Skeletal muscle tissue (tissue), 4 donors: Measurements from ENCODE around the gene HERC6. TPM values are rescaled to one million over a fixed set of nuclear protein-coding genes. Genes with fewer than 3 reads are reported as not detected.

Experiments
- H3K27ac ChIP-seq: one replicate; pipeline ENCODE4 v1.7.0; 2013; ENCODE audit warnings: mild to moderate bottlenecking, low read depth, low read length, inconsistent platforms
- H3K27me3 ChIP-seq, 3 donors: one replicate each; pipeline ENCODE4 v1.7.0; 2013; ENCODE audit warnings: low read length in 3 of 3; ENCODE audit not compliant: control insufficient read depth in 3 of 3, insufficient read depth in 3 of 3
- H3K36me3 ChIP-seq, 3 donors: one replicate each; pipeline ENCODE4 v1.7.0; 2013; ENCODE audit warnings: low read length in 3 of 3; ENCODE audit not compliant: control insufficient read depth in 3 of 3, insufficient read depth in 3 of 3
- H3K4me1 ChIP-seq, 3 donors: one replicate each; pipeline ENCODE4 v1.7.0; 2013; ENCODE audit warnings: low read length in 3 of 3, mild to moderate bottlenecking in 3 of 3; ENCODE audit not compliant: control insufficient read depth in 3 of 3, insufficient read depth in 3 of 3
- H3K4me3 ChIP-seq, 3 donors: one replicate each; pipeline ENCODE4 v1.7.0; 2013; ENCODE audit warnings: low read length in 3 of 3
- H3K9ac ChIP-seq, 3 donors: one replicate each; pipeline ENCODE4 v1.7.0; 2013; ENCODE audit warnings: low read length in 3 of 3, mild to moderate bottlenecking in 3 of 3, moderate library complexity in 2 of 3, low read depth in 1 of 3
- H3K9me3 ChIP-seq, 3 donors: one replicate each; pipeline ENCODE4 v1.7.0; 2013; ENCODE audit warnings: low read length in 3 of 3; ENCODE audit not compliant: control insufficient read depth in 3 of 3
- total RNA-seq: library from RNA; depleted of rRNA; stranded (reverse); fragments of >200 nt; gene quantifications from one replicate; pipeline ENCODE4 v1.2.3, GENCODE V29; 2014
- donor health status: Osteomylitis.

HERC6 gene
- total RNA-seq, 1 donor from 2014 or later = 2.6 TPM

DNA sequence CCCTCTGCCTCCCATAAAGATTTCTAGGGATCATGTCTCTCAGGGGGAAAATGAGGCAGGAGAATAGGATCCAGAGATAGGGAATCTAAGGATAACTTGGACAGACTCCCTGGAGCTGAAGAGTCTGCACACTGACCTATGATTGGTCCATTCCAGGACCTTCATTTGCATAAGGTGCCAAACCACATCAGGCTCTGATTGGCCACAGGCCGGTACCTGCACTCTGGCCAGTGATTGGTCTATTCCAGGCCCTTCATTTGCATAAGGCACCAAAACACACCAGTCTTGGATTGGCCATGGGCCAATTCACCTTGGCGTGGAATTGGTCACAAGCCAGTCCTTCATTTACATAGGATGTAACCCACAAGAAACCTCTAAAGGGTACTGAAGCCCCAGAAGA lies 74.3 kb downstream of the HERC6 start:
- H3K27ac ChIP-seq = no peak overlapping the region
- H3K27me3 ChIP-seq = no peaks in the 10 kb centered on the region
- H3K9me3 ChIP-seq = no peaks in the 10 kb centered on the region
- no peak overlapping the region for H3K9ac ChIP-seq
- peaks cover 0 to 5% (median 5%) of the 10 kb centered on the region in 3 donors for H3K4me1 ChIP-seq
- no peaks in the 10 kb centered on the region for H3K36me3 ChIP-seq
- no peak overlapping the region for H3K4me3 ChIP-seq

DNA sequence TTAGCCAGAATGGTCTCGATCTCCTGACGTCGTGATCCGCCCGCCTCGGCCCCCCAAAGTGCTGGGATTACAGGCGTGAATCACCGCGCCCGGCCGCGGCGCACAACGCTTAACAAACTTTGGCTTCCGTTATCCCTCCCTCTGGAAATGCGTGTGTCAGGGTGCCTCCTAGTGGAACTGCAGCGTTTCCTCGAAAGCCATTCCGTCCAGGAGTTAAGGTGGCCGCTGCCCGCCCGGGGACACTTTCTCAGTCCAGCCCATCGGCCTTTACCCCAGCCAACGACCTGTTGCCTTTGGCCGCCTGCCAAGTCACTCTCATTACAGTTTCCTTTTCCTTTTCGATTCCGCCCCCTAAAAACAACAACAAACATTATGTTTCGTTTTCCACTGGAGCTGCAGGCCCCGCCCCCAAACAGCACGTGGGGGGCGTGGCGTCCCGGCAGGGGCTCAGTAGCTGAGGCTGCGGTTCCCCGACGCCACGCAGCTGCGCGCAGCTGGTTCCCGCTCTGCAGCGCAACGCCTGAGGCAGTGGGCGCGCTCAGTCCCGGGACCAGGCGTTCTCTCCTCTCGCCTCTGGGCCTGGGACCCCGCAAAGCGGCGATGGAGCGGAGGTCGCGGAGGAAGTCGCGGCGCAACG lies 78.1 kb downstream of the HERC6 start, which contains the start of gene HERC5:
TSS of gene HERC5 (plus strand) at position 450 of the 637 bp plus-strand sequence. CDS start at position 601, 151 bp downstream.
- H3K9ac ChIP-seq = peak within 1 kb of the TSS; percentile 57 to 79 (median 78)

DNA sequence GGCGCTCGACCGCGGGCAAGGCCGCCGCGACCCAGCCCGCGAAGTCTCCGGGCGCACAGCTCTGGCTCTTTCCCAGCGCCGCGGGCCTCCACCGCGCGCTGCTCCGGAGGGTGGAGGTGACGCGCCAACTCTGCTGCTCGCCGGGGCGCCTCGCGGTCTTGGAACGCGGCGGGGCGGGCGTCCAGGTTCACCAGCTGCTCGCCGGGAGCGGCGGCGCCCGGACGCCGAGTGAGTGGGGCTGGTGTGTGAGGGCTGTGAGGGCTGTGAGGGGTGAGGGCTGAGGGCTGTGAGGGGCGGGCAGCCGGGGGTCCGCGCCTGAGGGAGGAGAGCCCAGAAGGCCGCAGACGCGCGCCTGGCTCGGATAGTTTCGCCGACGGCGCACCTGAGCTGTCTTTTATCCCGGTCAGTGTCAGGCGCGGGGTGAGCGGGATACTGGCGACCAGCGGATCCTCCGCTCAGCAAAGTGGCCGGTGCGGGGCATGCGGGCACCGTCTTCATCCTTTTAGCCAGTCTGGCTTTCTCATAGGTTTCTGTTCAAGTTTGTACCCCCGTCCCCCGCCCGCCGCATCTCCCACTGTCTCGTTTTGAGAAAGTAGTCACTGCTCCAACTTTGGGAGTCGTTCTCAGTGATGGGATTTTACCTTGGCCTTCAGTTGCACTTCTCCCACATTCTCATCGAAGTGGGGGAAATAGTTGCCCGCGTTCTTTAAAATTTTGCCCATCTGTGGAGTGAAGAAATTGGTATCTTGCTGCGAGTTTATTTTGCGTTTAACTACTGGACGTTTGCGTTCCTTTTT lies 78.9 kb downstream of the HERC6 start:
- peak overlapping the region; percentile 57 to 79 (median 78) for H3K9ac ChIP-seq
- peak overlapping the region; percentile 62 for H3K27ac ChIP-seq
- H3K4me1 ChIP-seq = peaks cover 0 to 5% (median 5%) of the 10 kb centered on the region in 3 donors
- no peaks in the 10 kb centered on the region for H3K27me3 ChIP-seq
- no peaks in the 10 kb centered on the region for H3K9me3 ChIP-seq
- peak overlapping the region; percentile 78 to 87 (median 86) for H3K4me3 ChIP-seq
- H3K36me3 ChIP-seq = no peaks in the 10 kb centered on the region

More for the DNA sequence above, 78.1 kb downstream of the HERC6 start, which contains the start of gene HERC5:
- Histone ChIP-seq H3K36me3 (no peaks in the 10 kb centered on the region), H3K4me1 (peaks cover 0 to 5% (median 5%) of the 10 kb centered on the region in 3 donors), H3K27me3 (no peaks in the 10 kb centered on the region), H3K4me3 (peak within 1 kb of the TSS; percentile 78 to 87 (median 86)), H3K9me3 (no peaks in the 10 kb centered on the region), H3K27ac (peak within 1 kb of the TSS; percentile 62)

DNA sequence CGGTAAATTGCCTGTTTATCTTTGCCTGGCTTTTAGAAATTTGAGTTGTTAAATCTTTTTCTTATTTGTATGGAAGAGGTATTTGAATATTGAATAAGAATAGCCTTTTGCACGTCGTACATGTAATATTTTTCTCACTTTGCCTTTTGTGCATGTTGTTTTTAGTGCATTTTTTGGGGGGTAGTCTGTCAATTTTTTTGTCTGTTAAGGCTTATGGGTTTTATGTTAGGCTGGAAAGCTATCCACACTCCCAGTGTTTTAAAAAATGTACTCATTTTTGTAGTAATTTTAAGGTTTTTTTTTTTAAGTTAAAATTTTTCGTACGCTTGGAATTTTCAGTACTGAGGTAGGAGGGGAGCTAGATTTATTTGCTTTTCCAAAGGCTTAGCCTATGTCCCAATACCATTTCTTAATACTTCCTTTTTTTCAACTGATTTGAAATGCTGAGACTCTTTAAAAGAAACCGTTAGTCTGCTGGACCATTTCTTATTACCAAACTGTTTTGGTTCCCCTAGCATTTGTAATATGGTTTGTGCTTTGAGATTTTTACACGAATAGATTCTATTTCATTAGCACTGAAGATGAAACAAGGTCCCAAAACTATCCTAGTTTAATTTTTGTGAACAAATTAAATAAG lies 79.6 kb downstream of the HERC6 start:
- Histone ChIP-seq H3K36me3 (peaks cover 0 to 2% (median 2%) of the 10 kb centered on the region in 3 donors), H3K4me3 (peak overlapping the region; percentile 30 to 87 (median 86)), H3K27ac (no peak overlapping the region), H3K27me3 (no peaks in the 10 kb centered on the region), H3K4me1 (peaks cover 0 to 5% (median 5%) of the 10 kb centered on the region in 3 donors), H3K9me3 (no peaks in the 10 kb centered on the region), H3K9ac (no peak overlapping the region)

DNA sequence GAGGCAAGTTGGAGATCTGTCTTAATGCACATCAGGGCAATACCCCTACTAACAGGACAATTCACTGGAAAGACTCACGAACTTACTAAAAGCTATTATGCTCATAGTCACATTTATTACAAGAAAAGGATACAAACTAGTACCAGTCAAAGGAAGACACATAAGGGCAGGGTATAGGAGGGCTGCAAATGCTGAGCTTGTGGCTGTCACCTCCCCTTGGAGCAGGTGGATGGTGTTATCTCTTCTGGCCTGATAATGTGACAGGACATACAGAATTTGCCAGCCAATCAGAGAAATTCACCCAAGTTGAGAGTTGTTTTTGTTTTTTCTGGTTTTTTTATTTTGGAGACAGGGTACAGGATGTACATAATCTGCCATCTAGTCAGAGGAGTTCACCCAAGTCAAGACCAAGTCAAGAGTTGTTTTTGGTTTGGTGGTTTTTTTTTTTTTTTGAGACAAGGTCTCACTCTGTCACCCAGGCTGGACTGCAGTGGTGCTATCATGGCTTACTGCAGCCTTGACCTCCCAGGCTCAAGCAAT lies 87.1 kb downstream of the HERC6 start:
- no peaks in the 10 kb centered on the region for H3K4me1 ChIP-seq
- H3K9me3 ChIP-seq = no peaks in the 10 kb centered on the region
- no peak overlapping the region for H3K9ac ChIP-seq
- no peaks in the 10 kb centered on the region for H3K27me3 ChIP-seq
- H3K27ac ChIP-seq = no peak overlapping the region
- no peak overlapping the region for H3K4me3 ChIP-seq
- peaks cover 2 to 26% (median 4%) of the 10 kb centered on the region in 3 donors for H3K36me3 ChIP-seq

DNA sequence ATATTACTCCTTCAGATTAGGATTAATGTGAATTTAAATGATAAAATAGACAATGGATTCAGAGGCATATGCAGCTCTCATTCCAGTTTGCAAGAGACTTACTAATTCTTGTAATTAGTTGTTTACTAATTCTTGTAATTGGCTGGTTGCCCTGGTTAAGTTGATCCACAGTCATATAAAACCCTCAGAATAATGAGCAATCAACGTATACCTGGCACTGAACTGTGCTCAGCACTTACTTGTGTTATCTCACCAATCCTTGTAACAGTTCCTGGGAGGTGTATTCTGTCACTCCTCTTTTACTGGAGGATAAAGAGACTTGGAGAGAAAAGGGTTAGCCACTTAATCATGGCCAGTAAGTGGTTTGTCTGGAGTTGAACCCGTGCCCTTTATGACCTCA lies 88.7 kb downstream of the HERC6 start:
- Histone ChIP-seq H3K27ac (no peak overlapping the region), H3K9ac (no peak overlapping the region), H3K36me3 (peaks cover 2 to 26% (median 4%) of the 10 kb centered on the region in 3 donors), H3K27me3 (no peaks in the 10 kb centered on the region), H3K9me3 (no peaks in the 10 kb centered on the region), H3K4me3 (no peak overlapping the region), H3K4me1 (no peaks in the 10 kb centered on the region)

DNA sequence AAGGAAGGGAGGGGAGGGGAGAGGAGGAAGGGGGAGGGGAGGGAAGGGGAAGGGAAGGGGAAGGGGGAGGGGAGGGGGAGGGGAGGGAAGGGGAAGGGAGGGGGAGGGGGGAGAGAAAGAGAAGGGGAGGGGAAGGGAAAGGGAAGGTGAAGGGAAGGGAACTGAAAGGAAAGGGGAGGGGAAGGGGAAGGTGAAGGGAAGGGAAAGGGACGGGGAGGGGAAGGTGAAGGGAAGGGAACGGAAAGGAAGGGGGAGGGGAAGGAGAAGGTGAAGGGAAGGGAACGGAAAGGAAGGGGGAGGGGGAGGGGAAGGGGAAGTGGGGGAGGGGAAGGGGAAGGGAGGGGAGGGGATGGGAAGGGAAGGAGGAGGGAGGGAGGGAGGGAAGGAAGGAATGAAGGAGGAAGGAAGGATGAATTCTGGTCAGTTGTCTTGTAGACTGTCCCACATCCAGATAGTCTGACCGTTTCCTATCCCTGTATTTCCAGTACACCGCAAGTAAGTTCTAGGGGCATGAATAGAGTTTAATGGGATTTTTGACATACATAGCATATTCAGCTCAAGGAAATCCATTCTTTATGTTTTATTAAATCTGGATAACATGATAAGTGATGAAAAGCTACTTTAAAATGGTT lies 98.7 kb downstream of the HERC6 start:
- Histone ChIP-seq H3K36me3 (no peaks in the 10 kb centered on the region), H3K4me1 (no peaks in the 10 kb centered on the region), H3K4me3 (no peak overlapping the region), H3K9ac (no peak overlapping the region), H3K27ac (no peak overlapping the region), H3K9me3 (no peaks in the 10 kb centered on the region), H3K27me3 (no peaks in the 10 kb centered on the region)

DNA sequence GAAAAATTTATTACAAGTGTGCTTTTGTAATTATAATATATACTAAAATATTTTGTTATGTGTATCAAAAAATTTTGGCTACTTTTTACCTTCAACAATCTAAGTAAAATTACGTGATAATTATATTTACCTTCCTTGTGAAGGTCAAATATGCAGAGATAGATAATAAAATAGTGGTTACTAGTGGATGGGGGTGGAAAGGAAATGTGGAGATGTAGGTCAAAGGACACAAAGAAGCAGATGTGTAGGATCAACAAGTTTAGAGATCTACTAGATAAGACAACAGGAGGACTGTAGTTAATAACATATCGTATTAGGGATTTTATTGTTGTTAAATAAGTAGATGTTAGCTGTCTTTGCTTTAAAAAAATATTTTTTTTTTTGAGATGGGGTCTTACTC lies 99.6 kb downstream of the HERC6 start:
- Histone ChIP-seq H3K9ac (no peak overlapping the region), H3K27me3 (no peaks in the 10 kb centered on the region), H3K4me1 (no peaks in the 10 kb centered on the region), H3K9me3 (no peaks in the 10 kb centered on the region), H3K27ac (no peak overlapping the region), H3K36me3 (no peaks in the 10 kb centered on the region), H3K4me3 (no peak overlapping the region)

DNA sequence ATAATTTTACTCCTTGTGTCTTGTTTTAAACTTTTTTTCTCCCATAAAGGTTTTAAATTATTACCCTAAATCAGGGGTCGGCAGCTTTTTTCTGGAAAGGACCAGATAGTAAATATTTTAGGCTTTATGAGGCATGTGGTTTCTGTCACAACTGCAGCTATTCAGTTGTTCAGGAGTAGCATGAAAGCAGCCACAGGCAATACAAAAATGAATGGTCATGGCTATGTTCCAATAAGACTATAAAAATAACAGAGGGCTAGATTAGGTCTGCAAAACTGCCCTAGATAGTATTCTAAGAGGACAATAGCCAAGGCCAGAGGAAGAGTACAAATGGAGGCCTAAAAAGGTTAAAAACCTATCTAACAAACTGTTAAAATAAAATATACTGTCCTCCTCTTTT lies 102.9 kb downstream of the HERC6 start:
- Histone ChIP-seq H3K27me3 (no peaks in the 10 kb centered on the region), H3K36me3 (no peaks in the 10 kb centered on the region), H3K4me1 (no peaks in the 10 kb centered on the region), H3K9me3 (no peaks in the 10 kb centered on the region), H3K4me3 (no peak overlapping the region), H3K9ac (no peak overlapping the region), H3K27ac (no peak overlapping the region)
